ENCODE results near the gene PRAME.
"Not testable (repeated sequence)": the region's sequence is repeated elsewhere in the genome, so short reads cannot be mapped to it uniquely, and the experiment has no call there.

Gene PRAME

DNA sequence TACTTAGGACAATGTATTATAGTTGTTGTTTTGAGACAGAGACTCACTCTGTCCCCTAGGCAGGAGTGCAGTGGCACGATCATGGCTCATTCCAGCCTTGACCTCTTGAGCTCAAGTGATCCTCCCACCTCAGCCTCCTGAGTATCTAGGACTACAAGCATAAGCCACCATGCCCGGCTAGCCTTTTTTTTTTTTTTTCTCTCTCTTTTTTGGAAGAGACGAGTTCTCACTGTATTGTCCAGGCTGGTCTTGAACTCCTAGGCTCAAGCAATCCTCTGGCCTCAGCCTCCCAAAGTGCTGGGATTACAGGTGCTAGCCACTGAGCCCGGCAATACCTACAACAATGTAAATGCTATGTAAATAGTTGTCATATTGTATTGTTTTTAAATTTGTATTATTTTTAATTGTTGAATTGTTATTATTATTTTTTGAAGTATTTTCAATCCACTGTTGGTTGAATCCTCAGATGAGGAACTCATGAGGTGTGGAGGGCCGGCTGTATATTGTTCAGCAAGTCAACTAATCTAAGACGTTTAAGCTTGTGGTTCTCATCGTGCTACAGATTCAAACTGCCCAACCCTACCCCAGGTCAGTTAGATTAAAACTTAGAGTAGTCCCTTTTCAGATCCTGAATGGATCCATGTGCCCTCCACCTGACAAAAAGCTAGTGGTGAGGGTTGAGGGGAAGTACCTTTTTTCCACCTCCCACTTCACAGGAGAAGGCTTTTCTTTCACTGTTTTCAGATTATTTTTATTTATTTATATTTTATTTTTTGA, 27.1 kb downstream of the PRAME start:
- DNase-seq (no peak), ATAC-seq (replicated peaks) (no peak)
- H3K4me3 Mint-ChIP-seq = no peak overlapping the region
- no peaks in the 10 kb centered on the region for H3K4me1 Mint-ChIP-seq
- no peaks in the 10 kb centered on the region for H3K27me3 Mint-ChIP-seq
- peaks cover 0 to 7% of the 10 kb centered on the region in 2 donors for H3K36me3 Mint-ChIP-seq
- H3K9me3 Mint-ChIP-seq = peaks cover 4 to 8% of the 10 kb centered on the region in 2 donors
- H3K27ac Mint-ChIP-seq = no peak overlapping the region

DNA sequence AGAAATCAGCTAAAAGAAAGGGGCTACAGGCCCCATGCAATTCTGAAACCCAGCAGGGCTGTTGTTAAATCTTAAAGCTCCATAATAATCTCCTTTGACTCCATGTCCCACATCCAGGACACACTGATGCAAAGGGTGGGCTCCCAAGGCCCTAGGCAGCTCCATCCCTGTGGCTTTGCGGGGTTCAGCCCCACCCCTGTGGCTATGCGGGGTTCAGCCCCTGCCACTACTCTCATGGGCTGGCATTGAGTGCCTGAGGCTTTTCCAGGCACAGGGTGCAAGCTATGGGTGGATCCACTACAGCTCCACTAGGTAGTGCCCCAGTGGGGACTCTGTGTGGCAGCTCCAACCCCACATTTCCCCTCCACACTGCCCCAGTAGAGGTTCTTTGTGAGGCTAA, 30.3 kb downstream of the PRAME start:
- Mint-ChIP-seq H3K27ac (no peak overlapping the region), H3K4me3 (no peak overlapping the region), H3K27me3 (peaks cover 0 to 4% of the 10 kb centered on the region in 2 donors), H3K36me3 (peaks cover 0 to 7% of the 10 kb centered on the region in 2 donors), H3K4me1 (peaks cover 0 to 2% of the 10 kb centered on the region in 2 donors), H3K9me3 (peaks cover 6 to 11% of the 10 kb centered on the region in 2 donors)
- ATAC-seq (replicated peaks) (no peak), DNase-seq (no peak)

DNA sequence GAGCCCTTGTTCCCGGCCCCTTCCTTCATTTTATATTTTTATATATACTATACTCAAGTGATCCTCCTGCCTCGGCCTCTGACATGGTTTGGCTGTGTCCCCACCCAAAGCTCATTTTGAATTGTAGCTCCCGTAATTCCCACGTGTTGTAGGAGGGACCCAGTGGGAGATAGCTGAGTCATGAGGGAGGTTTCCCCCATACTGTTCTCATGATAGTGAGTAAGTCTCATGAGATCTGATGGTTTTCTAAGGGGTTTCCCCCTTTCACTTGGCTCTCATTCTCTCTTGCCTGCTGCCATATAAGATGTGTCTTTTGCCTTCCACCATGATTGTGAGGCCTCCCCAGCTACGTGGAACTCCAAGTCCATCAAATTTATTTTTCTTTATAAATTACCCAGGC, 31.8 kb downstream of the PRAME start:
- Mint-ChIP-seq H3K27ac (no peak overlapping the region), H3K4me1 (peaks cover 0 to 5% of the 10 kb centered on the region in 2 donors), H3K9me3 (peaks cover 7 to 11% of the 10 kb centered on the region in 2 donors), H3K36me3 (peaks cover 0 to 7% of the 10 kb centered on the region in 2 donors), H3K4me3 (no peak overlapping the region), H3K27me3 (peaks cover 0 to 4% of the 10 kb centered on the region in 2 donors)
- ATAC-seq (replicated peaks) = no peak
- no peak for DNase-seq

DNA sequence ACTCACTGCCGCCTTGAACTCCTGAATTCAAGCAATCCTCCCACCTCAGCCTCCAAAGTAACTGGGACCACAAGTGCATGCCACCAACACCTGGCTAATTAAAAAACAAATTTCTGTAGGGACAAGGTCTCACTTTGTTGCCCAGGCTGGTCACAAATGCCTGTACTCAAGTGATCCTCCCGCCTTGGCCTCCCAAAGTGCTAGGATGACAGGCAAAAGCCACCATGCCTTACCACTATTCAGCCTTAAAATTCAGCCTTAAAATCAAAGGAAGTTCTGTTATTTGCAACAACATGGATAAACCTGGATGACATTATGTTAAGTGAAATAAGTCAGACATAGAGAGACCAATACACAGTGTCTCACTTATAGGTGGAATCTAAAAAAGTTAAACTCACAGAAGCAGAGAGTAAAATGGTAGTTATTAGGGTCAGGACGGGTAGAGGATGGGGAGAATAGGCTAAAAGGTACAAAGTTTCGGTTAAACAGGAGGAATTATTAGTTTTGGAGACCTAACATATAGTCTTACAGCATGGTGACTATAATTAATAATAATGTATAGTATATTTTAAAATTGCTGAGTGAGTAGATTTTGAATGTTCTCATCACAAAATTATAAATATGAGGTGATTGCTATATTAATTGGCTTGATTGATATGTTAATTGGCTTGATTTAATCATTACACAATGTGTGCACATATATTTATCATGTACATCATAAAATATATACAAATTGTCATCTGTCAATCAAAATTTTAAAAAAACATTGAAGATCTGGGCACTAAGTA, 32.7 kb downstream of the PRAME start:
- H3K27ac Mint-ChIP-seq = no peak overlapping the region
- H3K36me3 Mint-ChIP-seq = peaks cover 0 to 7% of the 10 kb centered on the region in 2 donors
- H3K4me3 Mint-ChIP-seq = no peak overlapping the region
- DNase-seq (no peak), ATAC-seq (replicated peaks) (no peak)
- H3K4me1 Mint-ChIP-seq = peaks cover 0 to 5% of the 10 kb centered on the region in 2 donors
- H3K27me3 Mint-ChIP-seq = peaks cover 0 to 4% of the 10 kb centered on the region in 2 donors
- H3K9me3 Mint-ChIP-seq = peaks cover 7 to 11% of the 10 kb centered on the region in 2 donors

DNA sequence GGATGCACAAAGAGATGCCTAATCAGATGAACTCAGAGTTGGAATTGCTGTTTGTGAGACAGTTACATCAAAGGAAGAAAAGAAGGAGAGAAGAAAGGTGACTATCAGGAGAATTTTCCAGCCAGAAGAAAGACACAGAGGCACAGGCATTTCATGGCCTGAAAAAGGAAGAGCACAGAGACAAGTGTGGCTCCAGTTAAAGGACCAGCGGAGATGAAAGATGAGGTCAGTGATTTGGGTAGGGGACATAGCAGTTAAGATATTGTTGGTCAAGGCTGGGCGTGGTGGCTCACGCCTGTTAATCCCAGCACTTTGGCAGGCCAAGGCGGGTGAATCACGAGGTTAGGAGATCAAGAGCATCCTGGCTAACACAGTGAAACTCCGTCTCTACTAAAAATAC, 35.6 kb downstream of the PRAME start:
- H3K36me3 Mint-ChIP-seq = peaks cover 0 to 6% of the 10 kb centered on the region in 2 donors
- H3K9me3 Mint-ChIP-seq = peaks cover 7 to 10% of the 10 kb centered on the region in 2 donors
- no peak for ATAC-seq (replicated peaks)
- DNase-seq = no peak
- no peak overlapping the region for H3K27ac Mint-ChIP-seq
- no peak overlapping the region for H3K4me3 Mint-ChIP-seq
- peaks cover 5 to 6% of the 10 kb centered on the region in 2 donors for H3K4me1 Mint-ChIP-seq
- H3K27me3 Mint-ChIP-seq = peaks cover 0 to 4% of the 10 kb centered on the region in 2 donors

DNA sequence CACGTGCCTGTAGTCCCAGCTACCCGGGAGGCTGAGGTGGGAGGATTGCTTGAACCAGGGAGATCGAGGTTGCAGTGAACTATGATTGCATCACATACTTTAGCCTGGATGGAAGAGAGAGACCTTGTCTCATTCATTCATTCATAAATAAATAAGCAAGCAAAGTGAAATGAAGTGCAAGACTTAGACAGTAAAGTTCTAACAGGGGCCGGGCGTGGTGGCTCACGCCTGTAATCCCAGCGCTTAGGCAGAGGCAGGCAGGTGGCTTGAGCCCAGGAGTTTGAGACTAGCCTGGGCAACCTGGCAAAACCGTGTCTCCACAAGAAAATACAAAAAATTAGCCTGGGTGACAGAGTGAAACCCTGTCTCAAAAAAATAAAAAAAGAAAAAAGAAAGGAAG, 37.4 kb downstream of the PRAME start:
- Mint-ChIP-seq H3K36me3 (no peaks in the 10 kb centered on the region), H3K4me1 (peaks cover 5 to 6% of the 10 kb centered on the region in 2 donors), H3K9me3 (peaks cover 3% of the 10 kb centered on the region in 2 donors), H3K27ac (no peak overlapping the region), H3K4me3 (no peak overlapping the region), H3K27me3 (peaks cover 5 to 8% of the 10 kb centered on the region in 2 donors)
- ATAC-seq (replicated peaks) = no peak
- DNase-seq = no peak

DNA sequence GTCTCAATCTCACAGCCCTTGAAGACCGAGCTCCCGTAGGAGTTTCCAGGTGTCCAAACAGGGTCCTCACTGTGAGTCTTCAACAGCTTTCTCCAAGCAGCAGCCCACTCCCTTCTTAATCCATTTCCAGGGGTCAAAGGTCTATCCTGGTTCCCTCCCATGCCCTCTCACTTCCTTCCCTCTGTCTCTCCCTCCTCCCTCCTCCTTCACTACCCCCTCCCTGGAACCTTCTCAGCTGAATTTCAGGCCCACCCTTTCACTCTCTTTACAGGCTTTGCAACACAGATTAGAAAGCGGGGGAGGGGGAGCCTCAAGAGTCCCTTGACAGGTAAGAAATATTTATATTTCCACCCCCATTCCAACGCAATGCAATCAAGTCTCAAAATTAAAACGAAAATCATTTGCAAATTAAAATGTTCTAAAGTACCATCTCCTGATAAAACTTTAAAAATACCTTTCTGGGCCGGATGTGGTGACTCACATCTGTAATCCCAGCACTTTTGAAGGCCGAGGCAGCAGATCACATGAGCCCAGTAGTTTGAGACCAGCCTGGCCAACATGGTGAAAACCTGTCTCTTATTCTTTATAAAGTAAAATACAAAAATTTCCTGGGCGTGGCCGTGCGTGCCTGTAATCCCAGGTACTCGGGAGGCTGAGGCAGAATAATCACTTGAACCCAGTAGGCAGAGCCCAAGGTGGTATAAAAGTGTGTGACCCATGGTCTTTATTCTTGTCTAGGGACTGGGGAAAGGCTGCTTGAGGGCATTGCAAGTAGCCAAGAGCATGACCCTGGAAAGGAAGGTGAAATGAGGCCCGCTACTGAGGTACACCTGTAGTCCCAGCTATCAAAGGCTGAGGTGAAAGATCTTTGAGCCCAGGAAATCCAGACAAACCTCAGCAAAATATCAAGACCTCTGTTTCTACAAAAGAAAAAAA, 38.1 kb downstream of the PRAME start:
- Mint-ChIP-seq H3K36me3 (no peaks in the 10 kb centered on the region), H3K4me3 (no peak overlapping the region), H3K27ac (no peak overlapping the region), H3K27me3 (peaks cover 12 to 15% of the 10 kb centered on the region in 2 donors), H3K9me3 (peaks cover 1 to 3% of the 10 kb centered on the region in 2 donors), H3K4me1 (peaks cover 5 to 6% of the 10 kb centered on the region in 2 donors)
- no peak for DNase-seq
- no peak for ATAC-seq (replicated peaks)

DNA sequence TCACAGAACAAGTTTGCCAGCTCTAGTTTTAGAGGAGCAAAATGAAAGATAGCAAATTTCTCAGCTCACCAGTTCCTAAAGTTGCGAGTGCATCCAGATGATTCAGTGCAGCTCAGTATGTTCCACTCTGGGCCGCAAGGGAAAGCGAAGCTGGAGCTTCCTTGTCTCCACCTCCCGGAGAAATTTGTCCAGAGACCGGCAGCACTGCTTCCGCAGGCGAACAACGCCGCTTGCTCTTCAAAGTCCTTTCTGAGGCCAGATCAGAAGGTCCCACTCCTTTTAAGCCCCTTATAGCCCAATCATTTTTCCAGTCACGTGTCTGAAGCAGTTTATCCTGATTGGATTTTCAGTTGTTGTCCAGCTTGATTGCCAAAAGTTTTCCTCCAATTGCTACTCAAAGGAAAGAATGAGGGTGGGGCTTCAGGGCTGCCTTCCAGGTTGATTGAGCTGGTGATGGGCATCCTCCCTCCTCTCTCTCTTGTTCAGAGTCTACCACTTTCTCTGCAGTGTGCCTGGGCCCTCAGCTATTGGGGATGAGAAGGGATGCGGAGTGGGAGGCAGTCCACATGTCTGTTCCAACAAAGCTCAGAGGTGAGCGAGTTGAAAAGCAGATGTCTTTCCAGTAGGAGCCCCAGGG, 38.9 kb downstream of the PRAME start, which contains the start of gene ZNF280A:
ZNF280A (minus strand) TSS at position 251 of the 637 bp plus-strand sequence. CDS start 4,640 bp downstream, outside the sequence.
- Mint-ChIP-seq H3K27ac (no peak within 1 kb of the TSS), H3K4me1 (peaks cover 5 to 6% of the 10 kb centered on the region in 2 donors), H3K27me3 (peaks cover 16 to 18% of the 10 kb centered on the region in 2 donors), H3K4me3 (no peak within 1 kb of the TSS), H3K9me3 (peaks cover 0 to 1% of the 10 kb centered on the region in 2 donors), H3K36me3 (no peaks in the 10 kb centered on the region)
- ATAC-seq (replicated peaks) (no peak), DNase-seq (no peak)

DNA sequence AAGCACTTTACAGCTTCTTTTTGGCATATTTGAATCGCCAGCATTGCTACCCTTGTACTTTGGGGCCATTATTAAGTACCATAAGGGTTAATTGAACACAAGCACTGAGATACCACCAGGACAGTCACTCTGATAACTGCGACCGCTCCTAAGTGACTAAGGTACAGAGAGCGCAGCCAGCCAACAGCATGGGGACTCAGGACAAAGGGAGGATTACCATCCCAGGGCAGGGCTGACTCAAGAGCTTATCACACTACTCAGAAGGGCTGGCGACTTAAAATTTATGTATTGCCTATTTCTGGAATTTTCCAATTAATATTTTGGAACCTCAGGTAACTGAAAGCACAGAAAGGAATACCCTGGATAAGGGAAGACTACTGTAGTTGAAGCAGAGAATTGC, 39.5 kb downstream of the PRAME start:
- no peak for ATAC-seq (replicated peaks)
- no peak overlapping the region for H3K4me3 Mint-ChIP-seq
- H3K4me1 Mint-ChIP-seq = peaks cover 5 to 6% of the 10 kb centered on the region in 2 donors
- no peaks in the 10 kb centered on the region for H3K36me3 Mint-ChIP-seq
- H3K27ac Mint-ChIP-seq = no peak overlapping the region
- peaks cover 21 to 23% of the 10 kb centered on the region in 2 donors for H3K27me3 Mint-ChIP-seq
- peaks cover 0 to 1% of the 10 kb centered on the region in 2 donors for H3K9me3 Mint-ChIP-seq
- no peak for DNase-seq

DNA sequence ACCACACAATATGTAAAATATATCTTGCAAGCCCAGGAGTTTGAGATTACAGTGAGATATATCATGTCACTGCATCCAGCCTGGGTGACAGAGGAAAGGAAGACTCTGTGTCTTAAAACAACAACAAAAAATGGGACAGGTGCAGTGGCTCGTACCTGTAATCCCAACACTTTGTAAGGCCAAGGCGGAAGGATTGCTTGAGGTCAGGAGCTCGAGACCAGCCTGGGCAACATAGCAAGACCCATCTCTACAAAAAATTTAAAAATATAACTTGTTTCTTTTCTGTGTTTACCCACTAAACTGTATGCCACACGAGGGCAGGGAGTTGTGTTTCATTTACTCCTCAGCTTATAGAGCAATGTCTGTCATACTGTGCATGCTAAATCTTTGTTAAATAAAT, 42.1 kb downstream of the PRAME start:
- no peak for DNase-seq
- Mint-ChIP-seq H3K4me1 (peaks cover 0 to 6% of the 10 kb centered on the region in 2 donors), H3K9me3 (no peaks in the 10 kb centered on the region), H3K4me3 (no peak overlapping the region), H3K36me3 (no peaks in the 10 kb centered on the region), H3K27ac (no peak overlapping the region), H3K27me3 (peaks cover 21 to 25% of the 10 kb centered on the region in 2 donors)
- ATAC-seq (replicated peaks) = no peak

DNA sequence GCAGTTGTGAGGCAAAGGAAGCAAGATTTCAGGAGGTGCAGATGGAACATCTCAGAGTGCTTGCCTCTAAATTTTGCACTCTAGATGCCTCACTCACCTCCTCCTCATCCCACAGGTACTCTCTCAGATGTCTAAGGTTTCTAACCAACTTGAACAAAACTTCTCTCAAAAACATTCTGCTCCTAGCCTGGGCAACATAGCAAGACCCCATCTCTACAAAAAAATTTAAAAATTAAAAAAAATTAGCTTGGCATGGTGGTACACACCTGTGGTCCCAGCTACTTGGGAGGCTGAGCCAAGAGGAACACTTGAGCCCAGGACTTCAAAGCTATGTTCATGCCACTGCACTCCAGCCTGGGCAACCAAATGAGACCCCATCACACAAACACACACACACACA, 43.2 kb downstream of the PRAME start:
- DNase-seq (no peak), ATAC-seq (replicated peaks) (no peak)
- H3K4me3 Mint-ChIP-seq = no peak overlapping the region
- peaks cover 21 to 25% of the 10 kb centered on the region in 2 donors for H3K27me3 Mint-ChIP-seq
- no peaks in the 10 kb centered on the region for H3K36me3 Mint-ChIP-seq
- peaks cover 0 to 6% of the 10 kb centered on the region in 2 donors for H3K4me1 Mint-ChIP-seq
- peaks cover 2 to 3% of the 10 kb centered on the region in 2 donors for H3K9me3 Mint-ChIP-seq
- H3K27ac Mint-ChIP-seq = no peak overlapping the region

DNA sequence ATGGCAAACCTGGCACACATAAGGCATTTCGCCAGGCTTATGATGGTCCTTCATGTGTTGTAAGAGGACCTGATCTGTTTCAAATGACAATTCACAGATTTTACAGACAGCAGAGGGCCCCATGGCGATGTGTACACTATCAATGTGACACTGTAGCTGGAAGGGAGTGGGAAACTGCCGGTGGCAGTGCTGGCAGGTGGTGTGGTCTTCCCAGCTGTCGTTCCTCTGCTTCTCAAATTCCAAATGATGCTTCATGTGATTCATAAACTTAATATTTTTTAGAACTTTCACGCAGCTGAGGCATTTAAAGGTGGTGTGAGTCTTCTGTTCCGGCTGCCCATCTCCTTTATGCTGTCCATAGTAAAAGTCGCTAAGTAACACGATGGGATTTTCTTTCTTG, 44.6 kb downstream of the PRAME start:
- not testable (repeated sequence) for ATAC-seq (replicated peaks); H3K4me1 Mint-ChIP-seq; DNase-seq; H3K27ac Mint-ChIP-seq; H3K4me3 Mint-ChIP-seq; H3K36me3 Mint-ChIP-seq; H3K9me3 Mint-ChIP-seq
- peaks cover 21 to 25% of the 10 kb centered on the region in 2 donors for H3K27me3 Mint-ChIP-seq

DNA sequence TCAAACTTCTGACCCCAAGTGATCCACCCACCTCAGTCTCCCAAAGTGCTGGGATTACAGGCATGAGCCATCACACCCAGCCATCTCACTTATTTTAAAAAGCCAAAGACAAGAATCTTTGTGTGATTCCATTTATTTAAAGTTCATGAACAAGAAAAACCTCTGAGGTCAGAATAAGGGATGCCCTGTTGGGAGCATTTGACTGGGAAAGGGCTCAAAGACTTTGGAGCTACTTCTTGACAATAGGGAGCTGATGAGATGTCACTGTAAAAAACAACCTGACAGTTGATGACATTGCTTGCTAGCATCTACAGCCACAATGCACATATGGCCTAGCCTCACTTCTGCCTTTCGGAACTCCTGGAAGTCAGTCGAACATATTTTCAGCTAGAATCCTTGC, 45.4 kb downstream of the PRAME start:
- Mint-ChIP-seq H3K4me1 (peaks cover 0 to 2% of the 10 kb centered on the region in 2 donors), H3K4me3 (no peak overlapping the region), H3K9me3 (peaks cover 3 to 8% of the 10 kb centered on the region in 2 donors), H3K27me3 (peaks cover 21 to 25% of the 10 kb centered on the region in 2 donors), H3K36me3 (peaks cover 2 to 3% of the 10 kb centered on the region in 2 donors), H3K27ac (no peak overlapping the region)
- ATAC-seq (replicated peaks) (no peak), DNase-seq (no peak)
